Osteoblast (primary cell): ENCODE data around the gene PRPF40B. TPM values are rescaled to one million over a fixed set of nuclear protein-coding genes. Genes with fewer than 3 reads are reported as not detected.

Experiments
- DNase-seq: peaks from one replicate; pipeline ENCODE4 v3.0.0; 2011; ENCODE audit warnings: low spot score, mixed read lengths; ENCODE audit not compliant: insufficient read length; ENCODE audit errors: missing footprints
- H2AFZ ChIP-seq: 2 replicates; pipeline ENCODE4 v1.6.0; 2011; ENCODE audit warnings: mild to moderate bottlenecking, low read length
- H3K27ac ChIP-seq: 2 replicates; pipeline ENCODE4 v1.5.1; 2011; ENCODE audit warnings: mild to moderate bottlenecking, low read depth, low read length, moderate library complexity
- H3K27me3 ChIP-seq: 2 replicates; pipeline ENCODE4 v1.6.0; 2012; ENCODE audit warnings: mild to moderate bottlenecking, control low read depth, inconsistent platforms, low read length, moderate library complexity; ENCODE audit not compliant: insufficient read depth
- H3K36me3 ChIP-seq: 2 replicates; pipeline ENCODE4 v1.5.1; 2011; ENCODE audit warnings: mild to moderate bottlenecking, low read length, control low read depth, moderate library complexity; ENCODE audit not compliant: insufficient read depth
- H3K4me1 ChIP-seq: 2 replicates; pipeline ENCODE4 v1.5.1; 2011; ENCODE audit warnings: mild to moderate bottlenecking, low read length, control low read depth, moderate library complexity; ENCODE audit not compliant: insufficient read depth
- H3K4me2 ChIP-seq: 2 replicates; pipeline ENCODE4 v1.6.0; 2011; ENCODE audit warnings: mild to moderate bottlenecking, low read length; ENCODE audit not compliant: insufficient read depth
- H3K4me3 ChIP-seq: fragments of 200-600 bp; sonication (generic); 3 replicates; pipeline ENCODE4 v1.5.1; 2012; ENCODE audit warnings: mild to moderate bottlenecking, low read length, inconsistent platforms; ENCODE audit not compliant: insufficient read depth
- H3K79me2 ChIP-seq: 2 replicates; pipeline ENCODE4 v1.6.0; 2012; ENCODE audit warnings: mild to moderate bottlenecking, low read length, control low read depth, inconsistent platforms; ENCODE audit not compliant: insufficient read depth
- H3K9me3 ChIP-seq: 2 replicates; pipeline ENCODE4 v1.5.1; 2011; ENCODE audit warnings: low read depth, low read length, control low read depth
- H4K20me1 ChIP-seq: 2 replicates; pipeline ENCODE4 v1.6.0; 2012; ENCODE audit warnings: mild to moderate bottlenecking, low read length, control low read depth; ENCODE audit not compliant: insufficient read depth
- total RNA-seq: library from RNA; depleted of rRNA; stranded (reverse); fragments of >200 nt; gene quantifications from 2 replicates; pipeline ENCODE4 v1.2.3, GENCODE V29; 2012
- TF ChIP-seq, protein P1 (sequence below): IDR thresholded peaks from 2 replicates; pipeline ENCODE4 v1.5.1; 2011; ENCODE audit warnings: mild to moderate bottlenecking, low read depth, low read length, moderate library complexity; ENCODE audit errors: extremely low read depth

Gene PRPF40B
- total RNA-seq, 1 donor = 11.6 TPM

DNA sequence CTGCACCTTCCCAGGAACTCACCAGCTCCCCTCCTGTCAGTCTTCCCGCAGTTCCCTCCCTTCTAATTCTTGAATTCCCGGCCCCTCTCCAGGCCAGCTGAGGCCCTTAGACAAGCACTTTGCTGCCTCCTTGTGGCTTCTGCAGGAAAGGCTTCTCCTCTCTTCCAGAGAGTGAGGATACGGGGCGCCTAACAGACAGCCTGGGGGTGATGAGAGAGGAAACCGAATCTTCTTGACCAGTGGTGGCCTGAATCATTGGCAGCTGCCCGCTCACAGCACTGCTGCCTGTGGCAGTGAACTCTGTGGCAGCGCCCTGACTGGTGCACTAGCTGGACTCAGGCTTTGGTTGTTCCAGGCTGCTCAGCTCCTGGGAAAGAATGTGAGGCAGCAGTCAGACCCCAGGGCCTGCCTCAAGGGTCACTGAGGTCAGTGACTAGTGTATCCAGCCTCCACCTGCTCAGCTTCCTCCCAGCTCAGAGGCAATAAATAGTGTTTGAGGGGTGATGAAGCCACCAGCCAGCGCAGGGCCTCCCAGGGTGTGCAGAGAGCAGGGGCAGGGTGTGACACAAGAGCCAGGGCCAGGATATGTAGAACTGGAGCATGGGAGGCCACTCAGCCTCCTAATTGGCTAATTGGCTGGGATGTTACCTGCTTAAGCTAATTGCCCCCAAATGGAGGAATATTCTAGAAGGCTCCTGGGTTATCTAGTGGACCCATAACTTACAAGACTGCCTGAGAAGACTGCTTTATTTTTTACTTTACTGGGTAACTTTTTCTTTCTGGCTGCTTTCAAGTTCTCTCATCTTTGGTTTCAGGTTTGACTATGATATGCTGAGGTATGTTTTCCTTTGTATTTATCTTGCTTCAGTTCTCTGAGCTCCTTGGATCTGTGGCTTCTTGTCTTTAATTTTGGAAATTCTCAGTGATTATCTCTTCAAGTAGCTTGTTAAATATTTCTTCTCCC, 42.5 kb upstream of the PRPF40B start:
- no peak overlapping the region for H2AFZ ChIP-seq
- peaks cover 16% of the 10 kb centered on the region for H4K20me1 ChIP-seq
- peaks cover 4% of the 10 kb centered on the region for H3K79me2 ChIP-seq
- peak; percentile 93 for DNase-seq
- no peaks in the 10 kb centered on the region for H3K4me1 ChIP-seq
- no peak overlapping the region for H3K27ac ChIP-seq
- H3K4me2 ChIP-seq = no peak overlapping the region
- no peaks in the 10 kb centered on the region for H3K27me3 ChIP-seq
- H3K9me3 ChIP-seq = no peaks in the 10 kb centered on the region
- H3K4me3 ChIP-seq = no peak overlapping the region
- no peaks in the 10 kb centered on the region for H3K36me3 ChIP-seq
- TF ChIP-seq, protein P1, sequence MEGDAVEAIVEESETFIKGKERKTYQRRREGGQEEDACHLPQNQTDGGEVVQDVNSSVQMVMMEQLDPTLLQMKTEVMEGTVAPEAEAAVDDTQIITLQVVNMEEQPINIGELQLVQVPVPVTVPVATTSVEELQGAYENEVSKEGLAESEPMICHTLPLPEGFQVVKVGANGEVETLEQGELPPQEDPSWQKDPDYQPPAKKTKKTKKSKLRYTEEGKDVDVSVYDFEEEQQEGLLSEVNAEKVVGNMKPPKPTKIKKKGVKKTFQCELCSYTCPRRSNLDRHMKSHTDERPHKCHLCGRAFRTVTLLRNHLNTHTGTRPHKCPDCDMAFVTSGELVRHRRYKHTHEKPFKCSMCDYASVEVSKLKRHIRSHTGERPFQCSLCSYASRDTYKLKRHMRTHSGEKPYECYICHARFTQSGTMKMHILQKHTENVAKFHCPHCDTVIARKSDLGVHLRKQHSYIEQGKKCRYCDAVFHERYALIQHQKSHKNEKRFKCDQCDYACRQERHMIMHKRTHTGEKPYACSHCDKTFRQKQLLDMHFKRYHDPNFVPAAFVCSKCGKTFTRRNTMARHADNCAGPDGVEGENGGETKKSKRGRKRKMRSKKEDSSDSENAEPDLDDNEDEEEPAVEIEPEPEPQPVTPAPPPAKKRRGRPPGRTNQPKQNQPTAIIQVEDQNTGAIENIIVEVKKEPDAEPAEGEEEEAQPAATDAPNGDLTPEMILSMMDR = peak; percentile 95

- Histone ChIP-seq H3K36me3 (no peaks in the 10 kb centered on the region), H2AFZ (no peak overlapping the region), H3K4me1 (no peaks in the 10 kb centered on the region), H3K4me2 (no peak overlapping the region), H3K27ac (no peak overlapping the region), H3K9me3 (no peaks in the 10 kb centered on the region), H4K20me1 (peaks cover 13% of the 10 kb centered on the region), H3K79me2 (peaks cover 4% of the 10 kb centered on the region), H3K27me3 (no peaks in the 10 kb centered on the region), H3K4me3 (no peak overlapping the region)
- no peak for DNase-seq
- TF ChIP-seq, protein P1 = no peak
Measured at GRCh38 chr12:49582201-49582600, 41.2 kb upstream of the PRPF40B start.

DNA sequence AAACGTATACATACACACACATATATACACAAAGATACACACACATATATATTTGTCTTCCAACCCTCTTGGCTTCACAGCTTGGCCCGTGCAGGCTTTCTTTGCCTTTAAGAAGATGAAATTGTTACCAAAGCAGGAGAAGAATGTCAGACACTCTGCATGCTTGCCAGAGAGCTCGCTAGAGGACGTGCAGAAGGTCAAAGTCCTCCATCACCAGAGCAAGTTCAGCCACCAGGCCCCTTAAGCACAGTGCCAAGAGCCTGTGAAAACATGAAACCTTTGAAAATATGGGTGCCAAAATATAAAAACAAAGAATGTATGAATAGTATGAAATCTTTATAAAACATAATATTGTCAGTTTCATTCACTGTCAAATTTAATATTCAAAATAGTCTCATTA, 40.5 kb upstream of the PRPF40B start:
- Histone ChIP-seq H3K27ac (no peak overlapping the region), H2AFZ (no peak overlapping the region), H4K20me1 (peaks cover 13% of the 10 kb centered on the region), H3K79me2 (peaks cover 4% of the 10 kb centered on the region), H3K4me3 (no peak overlapping the region), H3K4me2 (no peak overlapping the region), H3K36me3 (no peaks in the 10 kb centered on the region), H3K4me1 (no peaks in the 10 kb centered on the region), H3K27me3 (no peaks in the 10 kb centered on the region), H3K9me3 (no peaks in the 10 kb centered on the region)
- TF ChIP-seq, protein P1 = no peak
- DNase-seq = no peak

DNA sequence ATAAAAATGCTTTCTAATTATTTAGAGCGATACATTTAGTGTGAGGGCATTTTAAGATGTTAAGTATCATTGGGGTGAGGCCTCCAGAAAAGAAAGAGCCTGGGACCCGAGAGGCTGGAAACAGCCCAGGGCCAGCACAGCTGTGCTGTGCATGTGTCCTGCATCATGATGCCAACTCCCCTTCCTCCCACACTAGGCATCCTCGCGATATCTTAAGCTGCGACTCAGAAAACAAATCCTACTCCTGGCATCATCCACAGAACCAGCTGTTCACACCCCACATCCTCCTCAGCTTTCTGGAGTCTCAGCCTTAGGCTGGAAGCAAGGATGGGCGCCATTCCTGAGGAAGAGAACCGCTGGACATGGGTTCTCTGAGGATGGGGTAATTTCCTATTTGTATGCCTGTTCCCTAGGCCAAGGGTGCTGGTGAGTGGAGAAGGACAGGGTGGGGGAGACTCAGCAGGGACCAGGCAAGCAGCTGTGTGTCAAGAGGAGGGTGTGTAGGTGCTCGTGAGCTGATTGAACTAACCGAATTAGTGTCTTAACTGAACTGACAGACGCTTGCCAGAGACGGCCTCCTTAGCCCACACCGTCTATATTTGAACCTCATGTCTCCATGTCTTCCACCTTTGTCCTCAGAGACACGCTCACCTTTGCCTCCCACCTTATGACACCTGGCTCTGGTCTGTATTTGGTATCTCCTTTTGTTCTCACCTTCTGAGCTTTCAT, 39.8 kb upstream of the PRPF40B start:
- TF ChIP-seq, protein P1 = no peak
- Histone ChIP-seq H3K79me2 (peaks cover 4% of the 10 kb centered on the region), H2AFZ (no peak overlapping the region), H3K27ac (no peak overlapping the region), H3K4me1 (no peaks in the 10 kb centered on the region), H3K4me2 (no peak overlapping the region), H4K20me1 (peaks cover 11% of the 10 kb centered on the region), H3K36me3 (no peaks in the 10 kb centered on the region), H3K27me3 (no peaks in the 10 kb centered on the region), H3K4me3 (no peak overlapping the region), H3K9me3 (no peaks in the 10 kb centered on the region)
- DNase-seq = no peak
